ENCODE results near the gene GPR39. TPM values are rescaled to one million over a fixed set of nuclear protein-coding genes. Genes with fewer than 3 reads are reported as not detected.

The GPR39 gene
- total RNA-seq, 1 experiment from 2014 or later = 9.0 TPM

DNA sequence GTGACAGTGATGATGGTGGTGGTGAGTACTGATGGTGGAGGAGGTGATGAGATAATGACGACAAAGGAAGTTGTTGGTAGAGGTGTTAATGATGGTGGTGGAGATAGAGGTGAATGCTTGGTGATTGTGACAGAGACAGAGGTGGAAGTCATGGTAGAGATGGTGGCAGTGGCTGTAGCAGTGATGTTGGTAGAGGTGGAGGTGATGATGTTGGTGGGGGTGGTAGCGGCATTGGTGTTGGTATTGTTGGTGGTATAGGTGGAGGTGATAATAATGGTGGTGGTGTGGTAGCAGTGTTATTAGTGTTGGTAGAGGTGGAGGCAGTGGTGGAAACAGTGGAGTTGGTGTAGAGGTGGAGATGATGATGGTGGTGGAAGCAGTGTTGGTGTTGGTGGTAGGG, 217.0 kb downstream of the GPR39 start:
- CTCF ChIA-PET = no interaction called here

GRCh38 chr2:132636346-132636745, 219.7 kb downstream of the GPR39 start:
- intact Hi-C loops (cut with micrococcal nuclease; ENCODE audit: unreplicated experiment) (no loop called here), in situ Hi-C loops (cut with HindIII; ENCODE audit: low pct_unique_long_range_greater_than_20kb, low sequenced_read_pairs) (no loop called here)
- Histone ChIP-seq H3K27ac (ENCODE audit: low read length) (no peak overlapping the region), H3K4me3 (ENCODE audit: low read depth in 2 of 2, low read length in 2 of 2) (no peak overlapping the region), H3K9me3 (ENCODE audit: control insufficient read depth, insufficient read depth, low read depth, low read length) (no peaks in the 10 kb centered on the region), H3K4me1 (ENCODE audit: control insufficient read depth, insufficient read depth, low read length) (no peaks in the 10 kb centered on the region), H3K36me3 (ENCODE audit: control insufficient read depth, insufficient read depth, low read length) (no peaks in the 10 kb centered on the region), H3K27me3 (ENCODE audit: control insufficient read depth, insufficient read depth, low read length) (no peaks in the 10 kb centered on the region)
- ChIA-PET CTCF (no interaction called here), POLR2A (no interaction called here)
- DNase-seq (ENCODE audit: low read depth, low spot score) = no peak
- no TSS peak for BruUV-seq (replicated peaks)
- TF ChIP-seq REST (IDR thresholded peaks at IDR 0.05; ENCODE audit: insufficient read depth in 1 of 2, low read depth in 2 of 2, low read length in 1 of 2) (no peak), POLR2AphosphoS5 (IDR thresholded peaks at IDR 0.05; ENCODE audit: low read depth, low read length) (no peak), CTCF (IDR thresholded peaks at IDR 0.05) (no peak)
- no peak for ATAC-seq

More for the DNA sequence above, 217.0 kb downstream of the GPR39 start:
- POLR2A ChIA-PET = no interaction called here
- DNase-seq (ENCODE audit: low read depth, low spot score) (no peak), ATAC-seq (no peak)
- Histone ChIP-seq H3K4me1 (ENCODE audit: control insufficient read depth, insufficient read depth, low read length) (no peaks in the 10 kb centered on the region), H3K9me3 (ENCODE audit: control insufficient read depth, insufficient read depth, low read depth, low read length) (no peaks in the 10 kb centered on the region), H3K27me3 (ENCODE audit: control insufficient read depth, insufficient read depth, low read length) (no peaks in the 10 kb centered on the region), H3K27ac (ENCODE audit: low read length) (no peak overlapping the region), H3K4me3 (ENCODE audit: low read depth in 2 of 2, low read length in 2 of 2) (no peak overlapping the region), H3K36me3 (ENCODE audit: control insufficient read depth, insufficient read depth, low read length) (no peaks in the 10 kb centered on the region)
- TF ChIP-seq CTCF (IDR thresholded peaks at IDR 0.05) = no peak
- in situ Hi-C loops (cut with HindIII; ENCODE audit: low pct_unique_long_range_greater_than_20kb, low sequenced_read_pairs) = no loop called here
- no TSS peak for BruUV-seq (replicated peaks)
- intact Hi-C loops (cut with micrococcal nuclease; ENCODE audit: unreplicated experiment) = no loop called here

DNA sequence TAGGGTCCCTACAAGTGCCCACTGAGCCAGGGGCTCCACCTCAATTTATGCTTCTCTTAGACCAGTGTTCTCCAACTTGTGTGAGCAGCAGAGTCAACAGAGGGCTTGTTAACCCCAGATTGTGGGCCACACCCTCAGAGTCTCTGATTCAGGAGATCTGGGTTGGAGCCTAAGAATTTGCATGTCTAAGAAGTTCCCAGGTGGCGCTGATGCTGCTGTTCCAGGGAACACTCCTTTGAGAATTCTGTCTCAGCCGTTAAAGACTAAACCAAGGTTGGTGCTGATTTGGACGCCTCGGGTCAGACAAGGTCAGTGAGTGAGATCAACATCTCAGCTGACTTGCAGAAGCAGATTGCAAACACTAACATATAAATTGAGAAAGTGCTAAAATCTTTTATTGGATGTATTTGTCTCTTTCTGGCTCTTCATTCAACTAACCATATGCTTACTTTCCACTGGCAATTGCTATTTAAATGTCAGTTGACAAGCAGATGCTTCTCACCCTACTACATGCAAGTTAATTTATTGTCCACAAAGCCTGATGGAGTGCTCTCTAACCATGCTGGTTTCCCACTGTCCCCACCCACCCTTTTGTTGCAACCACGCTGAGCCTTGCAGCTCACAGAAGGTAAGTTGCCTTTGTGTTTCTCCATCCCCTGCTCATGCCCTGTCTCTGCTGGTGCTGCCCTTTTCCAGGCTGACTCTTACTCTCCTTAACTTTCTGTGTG, 221.9 kb downstream of the GPR39 start:
- BruUV-seq (replicated peaks) = no TSS peak

More for the DNA sequence above, 221.9 kb downstream of the GPR39 start:
- H3K36me3 ChIP-seq (ENCODE audit: control insufficient read depth, insufficient read depth, low read length) = no peaks in the 10 kb centered on the region
- H3K4me3 ChIP-seq (ENCODE audit: low read depth in 2 of 2, low read length in 2 of 2) = no peak overlapping the region
- DNase-seq (ENCODE audit: low read depth, low spot score) (no peak), ATAC-seq (no peak)
- no peaks in the 10 kb centered on the region for H3K27me3 ChIP-seq (ENCODE audit: control insufficient read depth, insufficient read depth, low read length)
- in situ Hi-C loops (cut with HindIII; ENCODE audit: low pct_unique_long_range_greater_than_20kb, low sequenced_read_pairs) = no loop called here
- no peaks in the 10 kb centered on the region for H3K4me1 ChIP-seq (ENCODE audit: control insufficient read depth, insufficient read depth, low read length)
- TF ChIP-seq CTCF (IDR thresholded peaks at IDR 0.05) = no peak
- TF ChIP-seq POLR2AphosphoS5 (IDR thresholded peaks at IDR 0.05; ENCODE audit: low read depth, low read length) = no peak
- no peak for TF ChIP-seq TCF7L2 (IDR thresholded peaks at IDR 0.05; ENCODE audit: low read depth, low read length)
- TF ChIP-seq SIN3A (IDR thresholded peaks at IDR 0.05; ENCODE audit: borderline replicate concordance, insufficient read depth, low read depth, low read length) = no peak
- no peak for TF ChIP-seq REST (IDR thresholded peaks at IDR 0.05; ENCODE audit: insufficient read depth in 1 of 2, low read depth in 2 of 2, low read length in 1 of 2)
- POLR2A ChIA-PET = no interaction called here
- CTCF ChIA-PET = no interaction called here
- no peaks in the 10 kb centered on the region for H3K9me3 ChIP-seq (ENCODE audit: control insufficient read depth, insufficient read depth, low read depth, low read length)
- intact Hi-C loops (cut with micrococcal nuclease; ENCODE audit: unreplicated experiment) = no loop called here
- no peak overlapping the region for H3K27ac ChIP-seq (ENCODE audit: low read length)

All from Panc1 (cell line).